ENCODE data around the gene YPEL5. TPM values are rescaled to one million over a fixed set of nuclear protein-coding genes. Genes with fewer than 3 reads are reported as not detected.

The YPEL5 gene
- total and polyA plus RNA-seq, 2 donors (not counting 1 experiment from before 2014, with no cell fraction given) = 94.7 to 159 TPM

DNA sequence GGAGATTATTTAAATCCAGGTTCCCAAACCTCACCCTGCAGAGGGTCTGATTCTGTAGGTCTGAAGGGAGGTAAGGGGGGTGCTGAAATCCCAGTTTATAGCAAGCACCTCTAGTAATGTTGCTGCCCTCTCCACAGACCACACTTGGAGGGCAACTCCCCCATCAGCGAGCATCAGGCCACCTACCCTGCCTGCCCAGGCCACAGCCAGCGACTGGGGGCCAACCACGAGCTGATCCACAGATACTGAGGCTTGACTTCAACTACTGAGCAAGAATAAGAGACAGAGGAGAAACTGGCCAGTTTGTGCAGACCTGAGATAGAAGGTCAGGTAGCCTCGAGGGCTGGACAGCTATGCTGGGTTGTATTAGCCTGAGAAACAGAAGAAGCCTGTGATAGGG, 48.2 kb downstream of the YPEL5 start:
- Histone ChIP-seq H3K9me3 (ENCODE audit: control insufficient read depth, insufficient read depth, low read depth, low read length) (no peaks in the 10 kb centered on the region), H4K20me1 (ENCODE audit: control insufficient read depth, extremely low read depth, insufficient read depth, low read length) (no peaks in the 10 kb centered on the region), H3K36me3 (ENCODE audit: control insufficient read depth, insufficient read depth, low read length) (no peaks in the 10 kb centered on the region), H3K9ac (ENCODE audit: insufficient read depth, low read length) (no peak overlapping the region), H3K4me1 (ENCODE audit: control insufficient read depth, extremely low read depth, insufficient read depth, low read length) (no peaks in the 10 kb centered on the region), H3K4me3 (replicated peaks in 1 of 4; ENCODE audit: control extremely low read depth in 1 of 4, insufficient read depth in 1 of 4, low read depth in 3 of 4, low read length in 4 of 4) (no peak overlapping the region), H2AFZ (ENCODE audit: low read length) (no peak overlapping the region), H3K27me3 (ENCODE audit: control insufficient read depth, insufficient read depth, low read length) (peaks cover 3% of the 10 kb centered on the region), H3K4me2 (ENCODE audit: extremely low read depth, insufficient read depth, low read length) (no peak overlapping the region), H3K27ac (ENCODE audit: insufficient read depth, low read length) (no peak overlapping the region), H3K79me2 (ENCODE audit: control insufficient read depth, insufficient read depth, low read length) (no peaks in the 10 kb centered on the region)
- TF ChIP-seq, protein P1, sequence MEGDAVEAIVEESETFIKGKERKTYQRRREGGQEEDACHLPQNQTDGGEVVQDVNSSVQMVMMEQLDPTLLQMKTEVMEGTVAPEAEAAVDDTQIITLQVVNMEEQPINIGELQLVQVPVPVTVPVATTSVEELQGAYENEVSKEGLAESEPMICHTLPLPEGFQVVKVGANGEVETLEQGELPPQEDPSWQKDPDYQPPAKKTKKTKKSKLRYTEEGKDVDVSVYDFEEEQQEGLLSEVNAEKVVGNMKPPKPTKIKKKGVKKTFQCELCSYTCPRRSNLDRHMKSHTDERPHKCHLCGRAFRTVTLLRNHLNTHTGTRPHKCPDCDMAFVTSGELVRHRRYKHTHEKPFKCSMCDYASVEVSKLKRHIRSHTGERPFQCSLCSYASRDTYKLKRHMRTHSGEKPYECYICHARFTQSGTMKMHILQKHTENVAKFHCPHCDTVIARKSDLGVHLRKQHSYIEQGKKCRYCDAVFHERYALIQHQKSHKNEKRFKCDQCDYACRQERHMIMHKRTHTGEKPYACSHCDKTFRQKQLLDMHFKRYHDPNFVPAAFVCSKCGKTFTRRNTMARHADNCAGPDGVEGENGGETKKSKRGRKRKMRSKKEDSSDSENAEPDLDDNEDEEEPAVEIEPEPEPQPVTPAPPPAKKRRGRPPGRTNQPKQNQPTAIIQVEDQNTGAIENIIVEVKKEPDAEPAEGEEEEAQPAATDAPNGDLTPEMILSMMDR (conservative IDR thresholded peaks at IDR 0.05 in 1 of 2, IDR thresholded peaks at IDR 0.05 in 1 of 2; ENCODE audit: low read depth in 1 of 2, low read length in 2 of 2) = no peak
- TF ChIP-seq EZH2 (IDR thresholded peaks at IDR 0.05; ENCODE audit: low read length, missing control alignments) = no peak
- no peak for DNase-seq (ENCODE audit: low read depth in 2 of 2)

DNA sequence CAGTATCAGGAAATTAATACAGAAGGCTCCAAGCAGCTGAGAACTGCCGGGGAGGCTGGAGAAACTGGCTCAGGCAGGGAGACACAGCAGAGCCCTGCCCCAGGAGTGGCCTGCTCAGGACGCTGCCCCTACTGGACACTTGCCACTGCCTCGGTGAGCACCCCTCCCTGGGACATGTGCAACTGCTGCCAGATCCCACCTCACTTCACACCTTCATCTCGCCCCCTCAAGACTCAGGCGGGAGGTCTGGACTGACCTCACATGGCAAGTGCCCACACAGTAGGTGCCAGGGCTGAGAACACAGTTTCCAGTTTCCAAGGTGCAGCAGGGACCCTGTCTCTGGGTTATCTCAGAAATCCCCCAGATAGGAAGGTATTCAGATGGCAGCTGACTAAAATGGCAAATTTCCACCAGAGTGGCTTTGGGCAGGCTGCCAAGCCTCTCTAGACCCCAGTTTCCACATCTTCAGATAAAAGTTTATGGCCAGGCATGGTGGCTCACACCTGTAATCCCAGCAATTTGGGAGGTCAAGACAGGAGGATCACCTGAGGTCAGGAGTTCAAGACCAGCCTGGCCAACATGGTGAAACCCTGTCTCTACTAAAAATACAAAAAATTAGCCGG, 50.9 kb downstream of the YPEL5 start:
- no peak for DNase-seq (ENCODE audit: low read depth in 2 of 2)
- no peak for TF ChIP-seq EZH2 (IDR thresholded peaks at IDR 0.05; ENCODE audit: low read length, missing control alignments)
- TF ChIP-seq, protein P1 (conservative IDR thresholded peaks at IDR 0.05 in 1 of 2, IDR thresholded peaks at IDR 0.05 in 1 of 2; ENCODE audit: low read depth in 1 of 2, low read length in 2 of 2) = no peak
- no peak overlapping the region for H3K27ac ChIP-seq (ENCODE audit: insufficient read depth, low read length)
- no peak overlapping the region for H3K9ac ChIP-seq (ENCODE audit: insufficient read depth, low read length)
- no peaks in the 10 kb centered on the region for H3K27me3 ChIP-seq (ENCODE audit: control insufficient read depth, insufficient read depth, low read length)
- H3K79me2 ChIP-seq (ENCODE audit: control insufficient read depth, insufficient read depth, low read length) = no peaks in the 10 kb centered on the region
- no peak overlapping the region for H2AFZ ChIP-seq (ENCODE audit: low read length)
- H3K4me2 ChIP-seq (ENCODE audit: extremely low read depth, insufficient read depth, low read length) = no peak overlapping the region
- no peaks in the 10 kb centered on the region for H4K20me1 ChIP-seq (ENCODE audit: control insufficient read depth, extremely low read depth, insufficient read depth, low read length)
- no peaks in the 10 kb centered on the region for H3K4me1 ChIP-seq (ENCODE audit: control insufficient read depth, extremely low read depth, insufficient read depth, low read length)
- no peak overlapping the region for H3K4me3 ChIP-seq (replicated peaks in 1 of 4; ENCODE audit: control extremely low read depth in 1 of 4, insufficient read depth in 1 of 4, low read depth in 3 of 4, low read length in 4 of 4)
- H3K9me3 ChIP-seq (ENCODE audit: control insufficient read depth, insufficient read depth, low read depth, low read length) = no peaks in the 10 kb centered on the region
- no peaks in the 10 kb centered on the region for H3K36me3 ChIP-seq (ENCODE audit: control insufficient read depth, insufficient read depth, low read length)

DNA sequence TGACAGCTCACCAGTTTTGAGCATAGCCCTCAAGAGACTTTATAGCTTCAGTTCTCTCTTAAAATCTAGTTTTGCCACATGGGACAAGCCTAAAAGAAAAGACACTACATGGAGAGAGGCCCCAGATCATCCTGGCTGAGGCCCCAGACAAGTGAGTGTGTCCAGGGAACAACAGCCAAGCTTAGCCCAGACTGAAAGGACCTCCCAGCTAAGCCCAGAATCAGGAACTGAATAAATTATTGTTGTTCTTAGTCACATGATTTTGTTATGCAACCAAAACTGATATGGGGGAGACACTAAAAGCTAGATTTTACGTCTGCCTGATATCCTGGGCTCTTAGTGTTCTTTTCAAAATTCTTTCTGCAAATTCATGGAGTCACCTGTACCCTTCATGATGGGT, 55.2 kb downstream of the YPEL5 start:
- DNase-seq (ENCODE audit: low read depth in 2 of 2) = peak; percentile 17 to 33
- no peaks in the 10 kb centered on the region for H3K36me3 ChIP-seq (ENCODE audit: control insufficient read depth, insufficient read depth, low read length)
- H4K20me1 ChIP-seq (ENCODE audit: control insufficient read depth, extremely low read depth, insufficient read depth, low read length) = no peaks in the 10 kb centered on the region
- no peaks in the 10 kb centered on the region for H3K4me1 ChIP-seq (ENCODE audit: control insufficient read depth, extremely low read depth, insufficient read depth, low read length)
- no peak overlapping the region for H2AFZ ChIP-seq (ENCODE audit: low read length)
- H3K9me3 ChIP-seq (ENCODE audit: control insufficient read depth, insufficient read depth, low read depth, low read length) = no peaks in the 10 kb centered on the region
- no peaks in the 10 kb centered on the region for H3K79me2 ChIP-seq (ENCODE audit: control insufficient read depth, insufficient read depth, low read length)
- H3K4me2 ChIP-seq (ENCODE audit: extremely low read depth, insufficient read depth, low read length) = no peak overlapping the region
- no peak overlapping the region for H3K27ac ChIP-seq (ENCODE audit: insufficient read depth, low read length)
- peaks cover 5% of the 10 kb centered on the region for H3K27me3 ChIP-seq (ENCODE audit: control insufficient read depth, insufficient read depth, low read length)
- no peak for TF ChIP-seq EZH2 (IDR thresholded peaks at IDR 0.05; ENCODE audit: low read length, missing control alignments)
- TF ChIP-seq, protein P1 (conservative IDR thresholded peaks at IDR 0.05 in 1 of 2, IDR thresholded peaks at IDR 0.05 in 1 of 2; ENCODE audit: low read depth in 1 of 2, low read length in 2 of 2) = no peak
- no peak overlapping the region for H3K9ac ChIP-seq (ENCODE audit: insufficient read depth, low read length)
- H3K4me3 ChIP-seq (replicated peaks in 1 of 4; ENCODE audit: control extremely low read depth in 1 of 4, insufficient read depth in 1 of 4, low read depth in 3 of 4, low read length in 4 of 4) = no peak overlapping the region

Measured in fibroblast of lung (primary cell).